Measurements from ENCODE around the gene PLAA.

DNA sequence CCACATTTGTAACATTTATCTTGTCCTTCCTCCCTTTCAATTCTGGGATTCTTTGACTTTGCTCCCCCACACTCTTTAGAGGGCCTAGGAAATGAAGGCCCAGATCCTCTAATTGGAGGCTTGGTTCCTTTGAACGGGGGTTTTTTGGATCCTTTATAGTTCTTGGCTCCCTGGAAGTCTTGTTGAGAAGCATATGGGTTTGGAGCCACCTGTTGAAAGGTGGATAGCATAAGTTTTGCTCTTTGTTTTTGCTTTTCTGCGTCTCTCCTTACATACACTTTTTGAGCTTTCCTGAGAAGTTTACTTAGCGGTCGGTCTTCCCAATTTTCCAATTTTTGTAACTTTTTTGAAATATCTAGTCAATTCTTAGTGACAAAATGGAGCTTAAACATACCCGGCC, 26.9 kb upstream of the PLAA start:
- TF ChIP-seq, protein P1, sequence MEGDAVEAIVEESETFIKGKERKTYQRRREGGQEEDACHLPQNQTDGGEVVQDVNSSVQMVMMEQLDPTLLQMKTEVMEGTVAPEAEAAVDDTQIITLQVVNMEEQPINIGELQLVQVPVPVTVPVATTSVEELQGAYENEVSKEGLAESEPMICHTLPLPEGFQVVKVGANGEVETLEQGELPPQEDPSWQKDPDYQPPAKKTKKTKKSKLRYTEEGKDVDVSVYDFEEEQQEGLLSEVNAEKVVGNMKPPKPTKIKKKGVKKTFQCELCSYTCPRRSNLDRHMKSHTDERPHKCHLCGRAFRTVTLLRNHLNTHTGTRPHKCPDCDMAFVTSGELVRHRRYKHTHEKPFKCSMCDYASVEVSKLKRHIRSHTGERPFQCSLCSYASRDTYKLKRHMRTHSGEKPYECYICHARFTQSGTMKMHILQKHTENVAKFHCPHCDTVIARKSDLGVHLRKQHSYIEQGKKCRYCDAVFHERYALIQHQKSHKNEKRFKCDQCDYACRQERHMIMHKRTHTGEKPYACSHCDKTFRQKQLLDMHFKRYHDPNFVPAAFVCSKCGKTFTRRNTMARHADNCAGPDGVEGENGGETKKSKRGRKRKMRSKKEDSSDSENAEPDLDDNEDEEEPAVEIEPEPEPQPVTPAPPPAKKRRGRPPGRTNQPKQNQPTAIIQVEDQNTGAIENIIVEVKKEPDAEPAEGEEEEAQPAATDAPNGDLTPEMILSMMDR (conservative IDR thresholded peaks at IDR 0.05) = no peak
- no peak for TF ChIP-seq EZH2 (IDR thresholded peaks at IDR 0.05; ENCODE audit: low read depth)
